IPS DF 6.9 (cell line): Measurements from ENCODE around the gene ST3GAL6.

Source experiments
- DNase-seq: peaks from one replicate; pipeline ENCODE4 v3.0.0-alpha.2; 2013; ENCODE audit warnings: low read depth, low spot score
- H3K27ac ChIP-seq: one replicate; pipeline ENCODE4 v1.5.1; 2013; ENCODE audit warnings: low read length, control low read depth
- H3K27me3 ChIP-seq: 2 replicates; pipeline ENCODE4 v1.6.1; 2013; ENCODE audit warnings: mild to moderate bottlenecking, low read length; ENCODE audit not compliant: control insufficient read depth, insufficient read depth
- H3K36me3 ChIP-seq: 2 replicates; pipeline ENCODE4 v1.6.1; 2013; ENCODE audit warnings: low read length; ENCODE audit not compliant: control insufficient read depth, insufficient read depth
- H3K4me1 ChIP-seq: 2 replicates; pipeline ENCODE4 v1.6.1; 2013; ENCODE audit warnings: low read length; ENCODE audit not compliant: control insufficient read depth, insufficient read depth
- H3K4me3 ChIP-seq: 2 replicates; pipeline ENCODE4 v1.5.1; 2013; ENCODE audit warnings: mild to moderate bottlenecking, low read length
- H3K9me3 ChIP-seq: 2 replicates; pipeline ENCODE4 v1.6.1; 2013; ENCODE audit warnings: low read length, inconsistent platforms; ENCODE audit not compliant: control insufficient read depth, insufficient read depth
- WGBS: extraction: QIAGEN DNeasy Blood & Tissue Kit; methylation state at CpG from one replicate; pipeline ENCODE4 v1.1.7; 2013; ENCODE audit warnings: mixed read lengths, missing lambda C conversion rate; ENCODE audit not compliant: insufficient read length, insufficient coverage; 5-methylcytosine and 5-hydroxymethylcytosine counted together

The ST3GAL6 gene

DNA sequence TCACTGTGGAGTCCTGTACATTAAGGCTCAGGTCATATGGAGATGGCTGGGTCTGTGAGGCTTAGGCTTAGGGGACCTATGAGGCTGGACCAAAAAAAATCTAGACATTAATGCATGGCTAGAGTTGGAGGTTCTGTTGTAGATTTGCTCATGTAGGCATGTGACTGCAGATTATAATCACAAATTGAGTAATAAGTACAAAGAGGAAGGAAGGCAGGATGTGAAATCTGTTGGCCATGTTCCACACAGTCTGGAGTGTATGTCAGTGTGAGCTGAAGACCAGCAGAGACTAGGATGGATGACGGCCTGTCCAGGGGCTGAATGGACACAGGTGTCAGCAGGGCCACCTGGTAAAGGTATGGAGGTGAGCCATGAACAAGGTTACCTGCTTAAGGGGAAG is at the start of gene ST3GAL6:
ST3GAL6 (plus strand) TSS at position 265 of the 400 bp plus-strand sequence. CDS start 5,101 bp downstream, outside the sequence.
- DNase-seq: no peak
- H3K27me3 ChIP-seq: no peaks in the 10 kb centered on the region
- no peaks in the 10 kb centered on the region for H3K4me1 ChIP-seq
- H3K9me3 ChIP-seq: no peaks in the 10 kb centered on the region
- H3K4me3 ChIP-seq: no peak within 1 kb of the TSS
- WGBS: no CpG with 5 or more reads among the region's 1 CpG
- no peak within 1 kb of the TSS for H3K27ac ChIP-seq
- no peaks in the 10 kb centered on the region for H3K36me3 ChIP-seq

DNA sequence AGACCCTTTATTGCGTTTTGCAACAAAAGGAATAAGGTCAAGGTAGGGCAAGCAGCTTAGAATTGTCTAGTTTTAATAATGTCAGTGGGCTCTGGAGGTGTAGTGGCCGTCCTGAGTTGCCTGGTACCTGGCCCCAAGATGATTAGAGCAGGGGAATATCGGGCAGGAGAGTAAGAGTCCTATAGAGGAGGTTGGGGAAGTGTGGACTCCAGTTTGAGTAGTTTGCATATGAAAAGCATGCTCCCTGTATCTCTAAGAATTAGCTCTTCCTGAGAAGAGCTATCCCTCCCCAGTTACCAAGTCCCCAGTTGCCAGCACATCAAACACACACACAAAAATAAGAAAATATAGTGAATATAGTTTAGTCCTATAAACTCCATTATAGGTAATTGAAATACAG is 49.2 kb upstream of the ST3GAL6 start:
- Histone ChIP-seq H3K36me3 (no peaks in the 10 kb centered on the region), H3K4me3 (no peak overlapping the region), H3K9me3 (no peaks in the 10 kb centered on the region), H3K27ac (no peak overlapping the region), H3K4me1 (no peaks in the 10 kb centered on the region), H3K27me3 (no peaks in the 10 kb centered on the region)
- WGBS: no CpG with 5 or more reads among the region's 3 CpGs
- DNase-seq: no peak

GRCh38 chr3:98717584-98717983 is 45.6 kb upstream of the ST3GAL6 start:
- Histone ChIP-seq H3K9me3 (no peaks in the 10 kb centered on the region), H3K4me1 (no peaks in the 10 kb centered on the region), H3K4me3 (no peak overlapping the region), H3K27me3 (no peaks in the 10 kb centered on the region), H3K27ac (no peak overlapping the region), H3K36me3 (no peaks in the 10 kb centered on the region)
- no peak for DNase-seq
- no CpG with 5 or more reads among the region's 2 CpGs for WGBS

GRCh38 chr3:98718730-98719129 is 44.4 kb upstream of the ST3GAL6 start:
- no CpG with 5 or more reads among the region's 1 CpG for WGBS
- Histone ChIP-seq H3K4me1 (no peaks in the 10 kb centered on the region), H3K27me3 (no peaks in the 10 kb centered on the region), H3K4me3 (no peak overlapping the region), H3K27ac (no peak overlapping the region), H3K9me3 (no peaks in the 10 kb centered on the region), H3K36me3 (no peaks in the 10 kb centered on the region)
- DNase-seq: no peak

- H3K36me3 ChIP-seq: no peaks in the 10 kb centered on the region
- H3K4me1 ChIP-seq: no peaks in the 10 kb centered on the region
- no peaks in the 10 kb centered on the region for H3K27me3 ChIP-seq
- H3K27ac ChIP-seq: no peak overlapping the region
- H3K9me3 ChIP-seq: no peaks in the 10 kb centered on the region
- no peak overlapping the region for H3K4me3 ChIP-seq
- no peak for DNase-seq
- no CpG with 5 or more reads among the region's 1 CpG for WGBS
Observed at GRCh38 chr3:98721776-98722175, 41.4 kb upstream of the ST3GAL6 start.

DNA sequence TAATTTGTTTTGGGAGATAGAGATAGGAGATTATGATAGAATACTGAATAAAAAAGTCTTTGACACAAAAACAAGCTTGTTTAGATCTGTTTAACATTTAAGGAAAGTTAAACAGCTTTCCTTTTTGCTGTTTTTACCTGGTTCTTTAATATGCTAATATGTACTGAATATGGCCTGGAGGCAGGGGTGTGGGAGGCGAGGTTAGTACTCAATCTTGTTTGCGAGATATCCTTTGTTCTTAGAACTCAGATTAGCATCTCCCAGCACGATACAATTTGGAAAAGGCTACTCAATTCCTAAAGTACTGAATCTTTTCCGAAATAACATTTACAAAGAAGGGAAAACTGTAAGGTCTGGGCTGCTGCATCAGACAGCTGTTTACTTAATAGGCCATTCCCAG is 40.8 kb upstream of the ST3GAL6 start:
- no peaks in the 10 kb centered on the region; the same call in 1 of the 2 replicates for H3K4me1 ChIP-seq
- no CpG with 5 or more reads among the region's 4 CpGs for WGBS
- H3K9me3 ChIP-seq: no peaks in the 10 kb centered on the region
- DNase-seq: no peak
- no peaks in the 10 kb centered on the region for H3K27me3 ChIP-seq
- no peaks in the 10 kb centered on the region for H3K36me3 ChIP-seq
- H3K4me3 ChIP-seq: no peak overlapping the region
- H3K27ac ChIP-seq: no peak overlapping the region

DNA sequence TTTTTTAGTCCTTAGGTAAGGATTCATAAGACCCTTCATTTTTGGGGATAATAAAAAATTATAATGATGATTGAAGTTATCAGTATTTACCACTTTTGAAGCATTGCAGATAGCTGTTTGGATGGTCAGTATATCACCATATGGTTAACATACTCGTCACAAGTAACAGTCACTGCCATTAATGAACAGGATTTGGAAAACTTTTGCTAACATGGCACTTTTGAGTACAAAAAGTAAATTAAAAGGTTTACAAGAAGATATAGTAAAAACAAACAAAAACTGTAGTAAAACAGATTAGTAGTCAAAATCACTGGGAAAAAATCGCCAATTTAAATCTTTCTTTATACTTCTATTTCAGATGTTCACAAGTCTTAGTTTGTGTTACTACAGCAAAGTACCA is 37.8 kb upstream of the ST3GAL6 start:
- no peaks in the 10 kb centered on the region for H3K9me3 ChIP-seq
- no peaks in the 10 kb centered on the region; the same call in 1 of the 2 replicates for H3K4me1 ChIP-seq
- H3K36me3 ChIP-seq: no peaks in the 10 kb centered on the region
- no peaks in the 10 kb centered on the region for H3K27me3 ChIP-seq
- no CpG with 5 or more reads among the region's 2 CpGs for WGBS
- H3K27ac ChIP-seq: no peak overlapping the region
- DNase-seq: no peak
- H3K4me3 ChIP-seq: no peak overlapping the region

- H3K36me3 ChIP-seq: no peaks in the 10 kb centered on the region
- no peak for DNase-seq
- WGBS: no CpG with 5 or more reads among the region's 1 CpG
- H3K27me3 ChIP-seq: no peaks in the 10 kb centered on the region
- H3K27ac ChIP-seq: no peak overlapping the region
- no peak overlapping the region for H3K4me3 ChIP-seq
- no peaks in the 10 kb centered on the region for H3K9me3 ChIP-seq
- no peaks in the 10 kb centered on the region; the same call in 1 of the 2 replicates for H3K4me1 ChIP-seq
Observed at GRCh38 chr3:98726084-98726483, 37.1 kb upstream of the ST3GAL6 start.

DNA sequence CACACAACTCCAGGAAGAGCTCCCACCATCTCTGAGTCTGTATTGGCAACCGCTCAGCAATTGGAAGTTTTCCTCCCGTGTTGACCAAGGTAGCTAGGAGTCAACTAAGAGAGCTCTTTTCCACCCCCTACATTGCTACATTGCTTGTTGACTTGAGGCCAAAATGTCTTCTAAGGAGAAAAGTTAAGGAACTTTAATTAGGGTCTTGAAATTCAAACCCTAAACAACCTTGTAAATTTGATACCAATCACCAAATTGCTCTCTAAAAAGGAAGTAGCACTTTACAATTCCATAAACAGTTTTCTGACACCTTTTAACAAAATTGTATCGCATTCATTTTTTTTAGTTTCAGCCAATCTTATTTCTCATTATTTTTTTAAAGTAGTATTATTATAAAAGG is 35.5 kb upstream of the ST3GAL6 start:
- no peaks in the 10 kb centered on the region; the same call in 1 of the 2 replicates for H3K4me1 ChIP-seq
- no peak overlapping the region for H3K4me3 ChIP-seq
- no CpG with 5 or more reads among the region's 3 CpGs for WGBS
- DNase-seq: no peak
- no peaks in the 10 kb centered on the region for H3K9me3 ChIP-seq
- H3K27ac ChIP-seq: no peak overlapping the region
- no peaks in the 10 kb centered on the region; the same call in 1 of the 2 replicates for H3K27me3 ChIP-seq
- no peaks in the 10 kb centered on the region for H3K36me3 ChIP-seq

DNA sequence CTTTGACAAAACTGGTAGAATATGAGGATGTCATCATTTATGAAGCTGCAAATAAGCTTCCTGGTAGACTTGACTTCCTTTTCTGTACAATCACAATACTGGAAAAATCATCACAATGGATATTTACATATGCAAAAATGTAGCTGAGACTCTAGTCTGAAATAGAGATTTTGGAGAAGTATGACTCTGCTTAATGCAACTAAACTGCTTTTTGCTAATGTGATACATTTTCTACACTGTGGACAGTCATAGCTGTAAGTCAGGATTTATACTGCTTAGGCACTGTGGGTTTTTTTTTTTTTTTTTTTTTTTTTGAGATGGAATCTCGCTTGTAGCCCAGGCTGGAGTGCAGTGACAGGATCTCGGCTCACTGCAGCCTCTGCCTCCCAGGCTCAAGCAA is 34.5 kb upstream of the ST3GAL6 start:
- DNase-seq: no peak
- Histone ChIP-seq H3K4me3 (no peak overlapping the region), H3K27me3 (peaks cover 2% of the 10 kb centered on the region; the same call in 1 of the 2 replicates), H3K4me1 (no peaks in the 10 kb centered on the region; the same call in 1 of the 2 replicates), H3K9me3 (no peaks in the 10 kb centered on the region), H3K27ac (no peak overlapping the region), H3K36me3 (no peaks in the 10 kb centered on the region)
- no CpG with 5 or more reads among the region's 2 CpGs for WGBS

- Histone ChIP-seq H3K27me3 (peaks cover 5% of the 10 kb centered on the region; the same call in 1 of the 2 replicates), H3K36me3 (no peaks in the 10 kb centered on the region), H3K9me3 (no peaks in the 10 kb centered on the region), H3K27ac (no peak overlapping the region), H3K4me1 (no peaks in the 10 kb centered on the region; the same call in 1 of the 2 replicates), H3K4me3 (no peak overlapping the region)
- WGBS: no CpG with 5 or more reads among the region's 1 CpG
- DNase-seq: no peak
Observed at GRCh38 chr3:98730338-98730737, 32.8 kb upstream of the ST3GAL6 start.
